WI38 (cell line): Measurements from ENCODE around the gene MNS1.
A peak's percentile ranks its signal among the peaks of the same experiment; 100 is the strongest.

Source experiments
- H3K4me3 ChIP-seq: 2 replicates; pipeline ENCODE4 v1.5.1; 2011; ENCODE audit warnings: low read depth, mild to moderate bottlenecking, control low read depth, low read length
- TF ChIP-seq, protein P1 (sequence below): IDR thresholded peaks from 2 replicates; pipeline ENCODE4 v1.5.1; 2012; ENCODE audit warnings: low read depth, mild to moderate bottlenecking, control low read depth, low read length

The MNS1 gene

DNA sequence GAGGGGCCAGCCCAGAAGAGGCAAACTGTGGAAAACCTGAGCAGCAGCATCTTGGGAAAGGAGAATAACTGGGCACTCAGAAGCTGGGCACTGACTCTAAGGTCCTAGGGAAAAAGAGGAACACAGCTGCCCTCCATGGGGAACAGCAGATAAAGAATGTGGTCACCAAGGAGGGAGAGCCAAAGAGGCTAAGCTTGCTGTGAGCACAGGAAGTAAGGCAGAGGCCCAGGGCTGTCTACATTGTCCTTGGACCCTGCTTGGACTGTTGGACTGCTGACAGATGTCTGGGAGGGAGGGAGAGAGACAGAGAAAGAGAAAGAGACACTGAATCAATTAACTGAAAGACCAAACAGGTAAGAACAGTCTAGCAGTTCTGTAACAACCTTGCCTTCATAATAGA, 4.5 kb upstream of the MNS1 start:
- TF ChIP-seq, protein P1, sequence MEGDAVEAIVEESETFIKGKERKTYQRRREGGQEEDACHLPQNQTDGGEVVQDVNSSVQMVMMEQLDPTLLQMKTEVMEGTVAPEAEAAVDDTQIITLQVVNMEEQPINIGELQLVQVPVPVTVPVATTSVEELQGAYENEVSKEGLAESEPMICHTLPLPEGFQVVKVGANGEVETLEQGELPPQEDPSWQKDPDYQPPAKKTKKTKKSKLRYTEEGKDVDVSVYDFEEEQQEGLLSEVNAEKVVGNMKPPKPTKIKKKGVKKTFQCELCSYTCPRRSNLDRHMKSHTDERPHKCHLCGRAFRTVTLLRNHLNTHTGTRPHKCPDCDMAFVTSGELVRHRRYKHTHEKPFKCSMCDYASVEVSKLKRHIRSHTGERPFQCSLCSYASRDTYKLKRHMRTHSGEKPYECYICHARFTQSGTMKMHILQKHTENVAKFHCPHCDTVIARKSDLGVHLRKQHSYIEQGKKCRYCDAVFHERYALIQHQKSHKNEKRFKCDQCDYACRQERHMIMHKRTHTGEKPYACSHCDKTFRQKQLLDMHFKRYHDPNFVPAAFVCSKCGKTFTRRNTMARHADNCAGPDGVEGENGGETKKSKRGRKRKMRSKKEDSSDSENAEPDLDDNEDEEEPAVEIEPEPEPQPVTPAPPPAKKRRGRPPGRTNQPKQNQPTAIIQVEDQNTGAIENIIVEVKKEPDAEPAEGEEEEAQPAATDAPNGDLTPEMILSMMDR, result no peak
- no peak overlapping the region for H3K4me3 ChIP-seq

DNA sequence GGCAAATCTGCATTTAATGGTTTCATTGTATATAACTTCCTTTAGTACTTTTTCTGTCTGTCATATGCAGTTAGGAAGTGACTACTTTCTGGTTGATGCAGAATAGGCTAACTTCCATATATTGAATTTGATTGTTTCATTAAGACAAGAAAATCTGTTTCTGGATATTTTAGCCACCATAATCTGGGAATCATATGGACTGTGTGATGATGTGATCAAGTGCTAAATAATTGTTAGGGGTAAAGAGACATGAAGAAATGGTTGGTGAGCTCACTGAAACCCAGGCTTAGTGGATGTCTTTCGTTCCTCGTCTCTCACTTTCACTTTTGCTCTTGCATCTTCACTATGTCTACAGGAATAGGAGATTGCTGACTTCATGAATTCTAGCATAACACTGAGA, 3.5 kb upstream of the MNS1 start:
- peak overlapping the region; percentile 44 for H3K4me3 ChIP-seq
- TF ChIP-seq, protein P1, result no peak

DNA sequence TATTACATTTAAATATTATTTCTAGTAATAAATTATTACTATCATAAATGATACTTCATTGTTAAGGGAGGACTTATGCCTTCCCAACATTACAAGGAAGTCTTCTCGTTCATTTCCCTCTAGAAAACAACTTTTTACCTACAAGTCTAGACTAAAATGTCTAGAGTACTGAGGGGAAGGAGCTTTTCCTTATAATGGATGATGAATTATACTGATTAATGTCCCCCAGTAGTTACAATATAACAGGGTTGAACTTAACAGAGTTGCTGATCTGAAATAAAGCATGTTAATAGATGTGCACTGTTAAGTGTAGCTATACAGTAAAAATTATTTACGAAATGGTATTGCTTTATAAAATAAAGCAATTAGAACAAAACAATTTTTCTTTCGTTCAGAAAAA, 2.7 kb upstream of the MNS1 start:
- no peak overlapping the region for H3K4me3 ChIP-seq
- TF ChIP-seq, protein P1, result no peak

DNA sequence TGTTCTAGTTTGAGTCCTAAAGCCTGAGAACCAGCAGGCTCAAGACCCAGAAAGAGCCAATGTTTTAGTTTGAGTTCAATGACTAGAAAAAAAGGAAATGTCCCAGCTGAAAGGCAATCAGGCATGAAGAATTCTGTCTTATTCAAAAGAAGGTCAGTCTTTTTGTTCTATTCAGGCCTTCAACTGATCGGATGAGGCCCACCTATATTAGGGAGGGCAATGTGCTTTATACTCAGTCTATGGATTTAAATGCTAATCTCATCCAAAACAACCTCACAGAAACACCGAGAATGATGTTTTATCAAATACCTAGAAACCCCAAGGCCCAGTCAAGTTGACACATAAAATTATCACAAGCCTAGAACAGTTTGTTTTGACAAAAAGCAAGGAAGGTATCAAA, 4.0 kb downstream of the MNS1 start:
- TF ChIP-seq, protein P1, result no peak
- H3K4me3 ChIP-seq, result no peak overlapping the region

DNA sequence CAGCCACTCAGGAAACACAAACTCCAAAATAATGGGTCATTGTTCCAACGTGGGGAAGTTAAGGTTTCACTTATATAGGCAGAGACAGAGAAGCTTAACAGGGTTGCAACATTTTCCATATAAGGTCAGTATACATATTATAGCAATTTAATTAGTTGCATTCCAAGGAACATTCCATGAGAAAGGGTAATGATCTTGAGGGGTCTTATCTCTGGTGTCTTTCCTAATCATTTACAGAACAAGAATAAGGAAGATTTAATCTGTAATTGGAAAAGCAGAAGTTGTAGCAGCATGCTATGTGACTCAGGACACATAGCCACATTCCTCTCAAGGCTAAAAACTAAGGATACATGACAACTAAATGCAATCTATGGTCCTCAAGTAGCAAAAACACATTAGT, 4.9 kb downstream of the MNS1 start:
- no peak overlapping the region for H3K4me3 ChIP-seq
- TF ChIP-seq, protein P1, result no peak

DNA sequence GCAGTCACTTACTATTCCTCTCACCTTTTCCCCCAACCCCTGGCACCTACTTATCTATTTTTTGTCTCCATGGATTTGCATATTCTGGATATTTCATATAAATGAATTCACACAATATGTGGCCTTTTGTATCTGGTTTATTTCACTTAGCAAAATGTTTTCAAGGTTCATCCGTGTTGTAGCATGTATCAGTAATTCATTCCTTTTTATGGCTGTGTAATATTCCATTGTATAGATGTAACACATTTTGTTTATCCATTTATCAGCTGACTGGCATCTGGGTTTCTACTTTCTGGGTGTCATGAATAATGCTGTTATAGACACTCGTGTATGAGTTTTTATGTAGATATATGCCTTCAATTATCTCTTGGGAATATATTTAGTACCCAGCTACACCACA, 5.8 kb downstream of the MNS1 start:
- no peak overlapping the region for H3K4me3 ChIP-seq
- TF ChIP-seq, protein P1, result no peak

DNA sequence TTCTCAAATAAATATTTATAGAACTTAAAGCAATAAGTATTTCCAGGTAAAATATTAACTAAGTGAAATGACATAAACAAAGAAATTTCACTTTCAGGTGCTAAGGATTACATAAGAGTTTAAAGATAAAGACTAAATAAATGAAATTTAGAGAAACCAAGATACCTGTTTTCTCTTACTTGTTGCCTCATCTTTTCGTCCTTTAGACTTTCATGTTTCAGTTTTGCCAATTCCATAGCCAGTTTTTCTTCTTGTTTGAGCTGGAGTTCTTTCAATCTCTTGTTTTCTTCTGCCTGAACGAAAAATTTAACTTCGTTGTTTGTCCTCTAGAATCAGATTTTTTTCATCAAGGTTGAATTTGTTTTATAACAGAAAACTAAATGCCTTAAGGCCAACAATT, 8.7 kb downstream of the MNS1 start:
- no peak overlapping the region for H3K4me3 ChIP-seq
- TF ChIP-seq, protein P1, result no peak
